ENCODE data around the gene DCAKD. TPM values are rescaled to one million over a fixed set of nuclear protein-coding genes. Genes with fewer than 3 reads are reported as not detected.

DCAKD gene
- total RNA-seq, 2 experiments from 2014 or later = 11.6 to 12.2 TPM

GRCh38 chr17:45087504-45087975 is 36.1 kb upstream of the DCAKD start:
- H3K27ac ChIP-seq (ENCODE audit: low read depth in 1 of 2, low read length in 2 of 2) = no peak overlapping the region
- H3K9me3 ChIP-seq (ENCODE audit: control insufficient read depth in 1 of 2, insufficient read depth in 1 of 2, low read length in 2 of 2) = no peaks in the 10 kb centered on the region
- Mint-ChIP-seq H3K36me3 (ENCODE audit: low read depth) (peaks cover 76% of the 10 kb centered on the region), H3K9me3 (no peaks in the 10 kb centered on the region), H3K27ac (no peak overlapping the region), H3K4me1 (ENCODE audit: low read depth) (no peaks in the 10 kb centered on the region), H3K4me3 (no peak overlapping the region), H3K27me3 (no peaks in the 10 kb centered on the region)
- DNase-seq (no peak), ATAC-seq (ENCODE audit: poor library complexity) (no peak)
- TF ChIP-seq, protein P1, sequence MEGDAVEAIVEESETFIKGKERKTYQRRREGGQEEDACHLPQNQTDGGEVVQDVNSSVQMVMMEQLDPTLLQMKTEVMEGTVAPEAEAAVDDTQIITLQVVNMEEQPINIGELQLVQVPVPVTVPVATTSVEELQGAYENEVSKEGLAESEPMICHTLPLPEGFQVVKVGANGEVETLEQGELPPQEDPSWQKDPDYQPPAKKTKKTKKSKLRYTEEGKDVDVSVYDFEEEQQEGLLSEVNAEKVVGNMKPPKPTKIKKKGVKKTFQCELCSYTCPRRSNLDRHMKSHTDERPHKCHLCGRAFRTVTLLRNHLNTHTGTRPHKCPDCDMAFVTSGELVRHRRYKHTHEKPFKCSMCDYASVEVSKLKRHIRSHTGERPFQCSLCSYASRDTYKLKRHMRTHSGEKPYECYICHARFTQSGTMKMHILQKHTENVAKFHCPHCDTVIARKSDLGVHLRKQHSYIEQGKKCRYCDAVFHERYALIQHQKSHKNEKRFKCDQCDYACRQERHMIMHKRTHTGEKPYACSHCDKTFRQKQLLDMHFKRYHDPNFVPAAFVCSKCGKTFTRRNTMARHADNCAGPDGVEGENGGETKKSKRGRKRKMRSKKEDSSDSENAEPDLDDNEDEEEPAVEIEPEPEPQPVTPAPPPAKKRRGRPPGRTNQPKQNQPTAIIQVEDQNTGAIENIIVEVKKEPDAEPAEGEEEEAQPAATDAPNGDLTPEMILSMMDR (IDR thresholded peaks at IDR 0.05) = no peak
- no peaks in the 10 kb centered on the region for H3K4me1 ChIP-seq (ENCODE audit: insufficient read depth, low read length)
- no peaks in the 10 kb centered on the region for H3K27me3 ChIP-seq (ENCODE audit: control insufficient read depth in 1 of 2, insufficient read depth in 2 of 2, low read length in 2 of 2)
- POLR2A ChIA-PET = no interaction called here
- CTCF ChIA-PET = no interaction called here
- intact Hi-C loops (cut with DNase I, micrococcal nuclease) = no loop called here
- H3K36me3 ChIP-seq (ENCODE audit: insufficient read depth, low read length) = peaks cover 84% of the 10 kb centered on the region
- no peak overlapping the region for H3K4me3 ChIP-seq (ENCODE audit: low read length)

- H3K9me3 Mint-ChIP-seq = no peaks in the 10 kb centered on the region
- ChIA-PET POLR2A (no interaction called here), CTCF (no interaction called here)
- no peak overlapping the region for H3K4me3 ChIP-seq (ENCODE audit: low read length)
- no peaks in the 10 kb centered on the region for H3K4me1 Mint-ChIP-seq (ENCODE audit: low read depth)
- H3K4me1 ChIP-seq (ENCODE audit: insufficient read depth, low read length) = no peaks in the 10 kb centered on the region
- no peaks in the 10 kb centered on the region for H3K27me3 Mint-ChIP-seq
- intact Hi-C loops (cut with DNase I, micrococcal nuclease) = no loop called here
- H3K36me3 Mint-ChIP-seq (ENCODE audit: low read depth) = peaks cover 76% of the 10 kb centered on the region
- no peaks in the 10 kb centered on the region for H3K9me3 ChIP-seq (ENCODE audit: control insufficient read depth in 1 of 2, insufficient read depth in 1 of 2, low read length in 2 of 2)
- DNase-seq = no peak
- no peak overlapping the region for H3K27ac ChIP-seq (ENCODE audit: low read depth in 1 of 2, low read length in 2 of 2)
- no peak for ATAC-seq (ENCODE audit: poor library complexity)
- no peak overlapping the region for H3K4me3 Mint-ChIP-seq
- no peaks in the 10 kb centered on the region for H3K27me3 ChIP-seq (ENCODE audit: control insufficient read depth in 1 of 2, insufficient read depth in 2 of 2, low read length in 2 of 2)
- TF ChIP-seq, protein P1 (IDR thresholded peaks at IDR 0.05) = no peak
- H3K27ac Mint-ChIP-seq = no peak overlapping the region
- H3K36me3 ChIP-seq (ENCODE audit: insufficient read depth, low read length) = peaks cover 84% of the 10 kb centered on the region
These were observed 35.6 kb upstream of the DCAKD start for GRCh38 chr17:45086865-45087503.

- TF ChIP-seq, protein P1 (IDR thresholded peaks at IDR 0.05) = no peak
- no peaks in the 10 kb centered on the region for H3K27me3 ChIP-seq (ENCODE audit: control insufficient read depth in 1 of 2, insufficient read depth in 2 of 2, low read length in 2 of 2)
- peaks cover 84% of the 10 kb centered on the region for H3K36me3 ChIP-seq (ENCODE audit: insufficient read depth, low read length)
- peaks cover 76% of the 10 kb centered on the region for H3K36me3 Mint-ChIP-seq (ENCODE audit: low read depth)
- intact Hi-C loops (cut with DNase I, micrococcal nuclease) = no loop called here
- no peak overlapping the region for H3K27ac ChIP-seq (ENCODE audit: low read depth in 1 of 2, low read length in 2 of 2)
- H3K9me3 ChIP-seq (ENCODE audit: control insufficient read depth in 1 of 2, insufficient read depth in 1 of 2, low read length in 2 of 2) = no peaks in the 10 kb centered on the region
- H3K4me3 ChIP-seq (ENCODE audit: low read length) = no peak overlapping the region
- no peak for DNase-seq
- H3K4me1 ChIP-seq (ENCODE audit: insufficient read depth, low read length) = no peaks in the 10 kb centered on the region
- H3K4me1 Mint-ChIP-seq (ENCODE audit: low read depth) = no peaks in the 10 kb centered on the region
- H3K4me3 Mint-ChIP-seq = no peak overlapping the region
- ATAC-seq (ENCODE audit: poor library complexity) = no peak
- H3K9me3 Mint-ChIP-seq = no peaks in the 10 kb centered on the region
- no peak overlapping the region for H3K27ac Mint-ChIP-seq
- no peaks in the 10 kb centered on the region for H3K27me3 Mint-ChIP-seq
- CTCF ChIA-PET = interaction anchor here (0.7 kb wide), 1 partner anchor 63 kb away, joined by 4 read pairs; no protein-coding TSS in a partner anchor
- POLR2A ChIA-PET = interaction anchor here (0.7 kb wide), 1 partner anchor 93 kb away, joined by 3 read pairs; no protein-coding TSS in a partner anchor
These were observed 35.0 kb upstream of the DCAKD start for GRCh38 chr17:45086391-45086790.

All from CD4-positive, alpha-beta T cell (primary cell).